OCI-LY1 (cell line): ENCODE measurements around the gene PARD3B.

Source experiments
- CTCF ChIP-seq: fragments of 200-600 bp; sonication (generic), shearing (Covaris generic); IDR thresholded peaks from 2 replicates; pipeline ENCODE4 v1.5.1; 2017; ENCODE audit warnings: mild to moderate bottlenecking, antibody characterized with exemption, low read length, moderate library complexity, mixed read lengths
- EZH2 ChIP-seq: fragments of 200-600 bp; sonication (generic), shearing (Covaris generic); IDR thresholded peaks from 2 replicates; pipeline ENCODE4 v1.8.0; 2017; ENCODE audit warnings: borderline replicate concordance, mixed run types, mild to moderate bottlenecking, antibody characterized with exemption, low read length, moderate library complexity, mixed read lengths

DNA sequence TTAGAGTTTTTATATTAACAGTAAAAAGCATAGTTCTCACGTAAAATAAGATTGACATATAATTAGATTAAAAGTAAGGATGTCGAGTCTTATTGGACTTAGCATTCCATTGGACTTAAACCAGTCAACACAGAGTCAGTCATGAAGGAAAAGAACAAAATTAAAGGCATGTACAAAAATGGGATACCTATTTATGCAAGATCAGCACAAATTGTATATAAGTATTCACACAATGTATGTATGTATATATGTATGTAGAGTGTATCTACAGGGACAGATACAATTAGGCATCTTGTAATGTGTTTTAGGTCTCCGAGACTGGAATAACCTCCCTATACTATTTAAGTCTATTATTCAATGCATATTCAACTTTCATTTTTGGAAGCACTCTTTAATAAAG, 419.1 kb downstream of the PARD3B start:
- TF ChIP-seq CTCF = no peak
- no peak for TF ChIP-seq EZH2
